Central memory CD8-positive, alpha-beta T cell (primary cell): ENCODE data around the gene SRPX2.
"Not testable (repeated sequence)": the region's sequence is repeated elsewhere in the genome, so short reads cannot be mapped to it uniquely, and the experiment has no call there.

ENCODE experiments used
- ATAC-seq: fragments of 150-1000 bp; cut with Tn5 transposase; replicated peaks from 2 replicates; pipeline ENCODE4 v1.10.0; 2022; ENCODE audit warnings: mild to moderate bottlenecking, moderate FRiP score, moderate number of reproducible peaks; ENCODE audit not compliant: poor library complexity, severe bottlenecking; ENCODE audit errors: extremely low read depth
- DNase-seq, 2 donors: peaks; one replicate each; pipeline ENCODE4 v3.0.0; 2021; ENCODE audit warnings: low spot score in 2 of 2
- H3K27ac Mint-ChIP-seq: one replicate; pipeline ENCODE4 v1.8.0; 2022; ENCODE audit warnings: low read depth, mild to moderate bottlenecking, moderate library complexity, mixed read lengths
- H3K27me3 Mint-ChIP-seq: one replicate; pipeline ENCODE4 v1.8.0; 2022; ENCODE audit warnings: mixed read lengths
- H3K36me3 Mint-ChIP-seq: one replicate; pipeline ENCODE4 v1.8.0; 2022; ENCODE audit warnings: mild to moderate bottlenecking, moderate library complexity, mixed read lengths; ENCODE audit not compliant: insufficient read depth
- H3K4me1 Mint-ChIP-seq: one replicate; pipeline ENCODE4 v1.8.0; 2022; ENCODE audit warnings: mixed read lengths
- H3K4me3 Mint-ChIP-seq: one replicate; pipeline ENCODE4 v1.8.0; 2022; ENCODE audit warnings: mild to moderate bottlenecking, moderate library complexity, mixed read lengths
- H3K9me3 Mint-ChIP-seq: one replicate; pipeline ENCODE4 v1.8.0; 2022; ENCODE audit warnings: mixed read lengths

The SRPX2 gene

DNA sequence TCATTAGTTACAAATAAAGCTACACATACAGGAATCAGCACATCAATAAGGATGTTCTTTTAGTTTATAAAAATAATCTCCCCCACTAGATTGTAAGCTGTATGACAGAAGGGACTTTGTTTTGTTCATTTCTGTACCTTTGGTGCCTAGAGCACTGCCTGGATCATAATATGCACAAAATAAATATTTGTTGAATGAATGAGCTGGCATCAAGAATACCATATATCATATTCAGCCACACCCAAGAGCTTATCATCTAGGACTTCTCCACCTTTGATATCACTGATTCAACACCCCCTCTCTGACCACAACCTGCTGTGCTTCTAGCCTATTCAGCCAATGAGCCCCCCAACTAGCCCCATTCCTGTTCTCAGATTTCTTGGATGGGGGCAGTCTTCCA lies 77.3 kb downstream of the SRPX2 start:
- no peak for ATAC-seq
- H3K36me3 Mint-ChIP-seq: no peaks in the 10 kb centered on the region
- DNase-seq: no peak
- H3K4me1 Mint-ChIP-seq: no peaks in the 10 kb centered on the region
- H3K4me3 Mint-ChIP-seq: no peak overlapping the region
- no peaks in the 10 kb centered on the region for H3K9me3 Mint-ChIP-seq
- H3K27ac Mint-ChIP-seq: no peak overlapping the region
- H3K27me3 Mint-ChIP-seq: peaks cover 4% of the 10 kb centered on the region

DNA sequence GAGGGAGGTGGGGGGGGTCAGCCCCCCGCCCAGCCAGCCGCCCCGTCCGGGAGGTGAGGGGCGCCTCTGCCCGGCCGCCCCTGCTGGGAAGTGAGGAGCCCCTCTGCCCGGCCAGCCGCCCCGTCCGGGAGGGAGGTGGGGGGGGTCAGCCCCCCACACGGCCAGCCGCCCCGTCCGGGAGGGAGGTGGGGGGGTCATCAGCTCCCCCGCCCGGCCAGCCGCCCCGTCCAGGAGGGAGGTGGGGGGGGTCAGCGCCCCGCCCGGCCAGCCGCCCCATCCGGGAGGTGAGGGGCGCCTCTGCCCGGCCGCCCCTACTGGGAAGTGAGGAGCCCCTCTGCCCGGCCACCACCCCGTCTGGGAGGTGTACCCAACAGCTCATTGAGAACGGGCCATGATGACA lies 80.0 kb downstream of the SRPX2 start:
- H3K36me3 Mint-ChIP-seq, DNase-seq, H3K4me3 Mint-ChIP-seq, H3K9me3 Mint-ChIP-seq, H3K4me1 Mint-ChIP-seq, ATAC-seq, H3K27ac Mint-ChIP-seq: not testable (repeated sequence)
- peaks cover 30% of the 10 kb centered on the region for H3K27me3 Mint-ChIP-seq
